A549 (cell line): ENCODE results near the gene NSUN7.

Experiments used
- BHLHE40 ChIP-seq: IDR thresholded peaks from 2 replicates; pipeline ENCODE4 v1.6.1; 2012; ENCODE audit warnings: low read depth, low read length, inconsistent platforms
- CHD2 ChIP-seq: fragments of 150-350 bp; IDR thresholded peaks from 2 replicates; pipeline ENCODE4 v1.6.1; 2014; ENCODE audit warnings: low read length; ENCODE audit not compliant: partially characterized antibody
- CHD4 ChIP-seq: fragments of 200-600 bp; sonication (generic); IDR thresholded peaks from 2 replicates; pipeline ENCODE4 v1.6.1; 2016; ENCODE audit warnings: antibody characterized with exemption, mild to moderate bottlenecking, borderline replicate concordance
- CTCF ChIP-seq: fragments of >200 bp; sonication (Bioruptor Twin); formaldehyde crosslinking; IDR thresholded peaks from 3 replicates; pipeline ENCODE4 v1.5.1; 2016
- EHMT2 ChIP-seq: fragments of 200-600 bp; sonication (generic); IDR thresholded peaks from 2 replicates; pipeline ENCODE4 v1.6.1; 2016; ENCODE audit warnings: antibody characterized with exemption, low read depth, mild to moderate bottlenecking, moderate library complexity
- ESRRA ChIP-seq: fragments of 150-350 bp; IDR thresholded peaks from 2 replicates; pipeline ENCODE4 v1.6.1; 2014; ENCODE audit warnings: mild to moderate bottlenecking, low read length, borderline replicate concordance
- JUN ChIP-seq, 2 experiments: fragments of >200 bp; sonication (Bioruptor Twin); formaldehyde crosslinking; IDR thresholded peaks; 2 replicates in 1 of 2; 3 replicates in 1 of 2; pipeline ENCODE4 v1.6.1; 2016 to 2017
- MAFK ChIP-seq: fragments of 450-650 bp; IDR thresholded peaks from 2 replicates; pipeline ENCODE4 v1.6.1; 2014; ENCODE audit not compliant: partially characterized antibody
- MAZ ChIP-seq: fragments of 150-350 bp; IDR thresholded peaks from 2 replicates; pipeline ENCODE4 v1.6.1; 2014; ENCODE audit warnings: antibody characterized with exemption, low read depth, low read length, borderline replicate concordance
- PHF8 ChIP-seq: fragments of 200-600 bp; sonication (generic); IDR thresholded peaks from 2 replicates; pipeline ENCODE4 v1.6.1; 2016; ENCODE audit warnings: low read depth, mild to moderate bottlenecking, antibody characterized with exemption, moderate library complexity, borderline replicate concordance
- RFX5 ChIP-seq: fragments of 450-650 bp; IDR thresholded peaks from 2 replicates; pipeline ENCODE4 v1.7.1; 2014; ENCODE audit warnings: antibody characterized with exemption, mild to moderate bottlenecking, moderate library complexity
- ZNF302 ChIP-seq: fragments of 250-450 bp; sonication (Bioruptor Pico); IDR thresholded peaks from 2 replicates; pipeline ENCODE4 v1.9.0; 2021; ENCODE audit warnings: inconsistent platforms, mild to moderate bottlenecking, moderate library complexity
- TF ChIP-seq, protein P1 (sequence below): fragments of 200-600 bp; sonication (generic); IDR thresholded peaks from 2 replicates; pipeline ENCODE4 v1.6.1; 2016; ENCODE audit warnings: antibody characterized with exemption, mild to moderate bottlenecking, moderate library complexity

GRCh38 chr4:40730091-40730679 is 19.6 kb upstream of the NSUN7 start:
- no peak for TF ChIP-seq CTCF
- no peak for TF ChIP-seq RFX5
- no peak for TF ChIP-seq PHF8
- no peak for TF ChIP-seq ZNF302
- TF ChIP-seq BHLHE40 = no peak
- TF ChIP-seq ESRRA = no peak
- TF ChIP-seq, protein P1, sequence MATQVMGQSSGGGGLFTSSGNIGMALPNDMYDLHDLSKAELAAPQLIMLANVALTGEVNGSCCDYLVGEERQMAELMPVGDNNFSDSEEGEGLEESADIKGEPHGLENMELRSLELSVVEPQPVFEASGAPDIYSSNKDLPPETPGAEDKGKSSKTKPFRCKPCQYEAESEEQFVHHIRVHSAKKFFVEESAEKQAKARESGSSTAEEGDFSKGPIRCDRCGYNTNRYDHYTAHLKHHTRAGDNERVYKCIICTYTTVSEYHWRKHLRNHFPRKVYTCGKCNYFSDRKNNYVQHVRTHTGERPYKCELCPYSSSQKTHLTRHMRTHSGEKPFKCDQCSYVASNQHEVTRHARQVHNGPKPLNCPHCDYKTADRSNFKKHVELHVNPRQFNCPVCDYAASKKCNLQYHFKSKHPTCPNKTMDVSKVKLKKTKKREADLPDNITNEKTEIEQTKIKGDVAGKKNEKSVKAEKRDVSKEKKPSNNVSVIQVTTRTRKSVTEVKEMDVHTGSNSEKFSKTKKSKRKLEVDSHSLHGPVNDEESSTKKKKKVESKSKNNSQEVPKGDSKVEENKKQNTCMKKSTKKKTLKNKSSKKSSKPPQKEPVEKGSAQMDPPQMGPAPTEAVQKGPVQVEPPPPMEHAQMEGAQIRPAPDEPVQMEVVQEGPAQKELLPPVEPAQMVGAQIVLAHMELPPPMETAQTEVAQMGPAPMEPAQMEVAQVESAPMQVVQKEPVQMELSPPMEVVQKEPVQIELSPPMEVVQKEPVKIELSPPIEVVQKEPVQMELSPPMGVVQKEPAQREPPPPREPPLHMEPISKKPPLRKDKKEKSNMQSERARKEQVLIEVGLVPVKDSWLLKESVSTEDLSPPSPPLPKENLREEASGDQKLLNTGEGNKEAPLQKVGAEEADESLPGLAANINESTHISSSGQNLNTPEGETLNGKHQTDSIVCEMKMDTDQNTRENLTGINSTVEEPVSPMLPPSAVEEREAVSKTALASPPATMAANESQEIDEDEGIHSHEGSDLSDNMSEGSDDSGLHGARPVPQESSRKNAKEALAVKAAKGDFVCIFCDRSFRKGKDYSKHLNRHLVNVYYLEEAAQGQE = no peak
- no peak for TF ChIP-seq MAFK
- TF ChIP-seq JUN (IDR thresholded peaks at IDR 0.05) = no peak
- no peak for TF ChIP-seq CHD4
- no peak for TF ChIP-seq EHMT2
- TF ChIP-seq CHD2 = no peak
- no peak for TF ChIP-seq MAZ
